PFSK-1 (cell line): ENCODE measurements around the gene NALCN.

Experiments
- TAF1 ChIP-seq: IDR thresholded peaks from 2 replicates; pipeline ENCODE4 v1.6.1; 2012; ENCODE audit warnings: low read length, control low read depth, borderline replicate concordance; ENCODE audit not compliant: insufficient read depth
- TF ChIP-seq, protein P1 (sequence below), 2 experiments: IDR thresholded peaks; 2 replicates each; pipeline versions ENCODE4 v1.6.1 to v1.8.0; 2011 to 2012; ENCODE audit warnings: low read depth in 2 of 2, low read length in 2 of 2, control low read depth in 1 of 2, inconsistent platforms in 1 of 2, mild to moderate bottlenecking in 1 of 2, moderate library complexity in 1 of 2; ENCODE audit not compliant: insufficient read depth in 1 of 2

DNA sequence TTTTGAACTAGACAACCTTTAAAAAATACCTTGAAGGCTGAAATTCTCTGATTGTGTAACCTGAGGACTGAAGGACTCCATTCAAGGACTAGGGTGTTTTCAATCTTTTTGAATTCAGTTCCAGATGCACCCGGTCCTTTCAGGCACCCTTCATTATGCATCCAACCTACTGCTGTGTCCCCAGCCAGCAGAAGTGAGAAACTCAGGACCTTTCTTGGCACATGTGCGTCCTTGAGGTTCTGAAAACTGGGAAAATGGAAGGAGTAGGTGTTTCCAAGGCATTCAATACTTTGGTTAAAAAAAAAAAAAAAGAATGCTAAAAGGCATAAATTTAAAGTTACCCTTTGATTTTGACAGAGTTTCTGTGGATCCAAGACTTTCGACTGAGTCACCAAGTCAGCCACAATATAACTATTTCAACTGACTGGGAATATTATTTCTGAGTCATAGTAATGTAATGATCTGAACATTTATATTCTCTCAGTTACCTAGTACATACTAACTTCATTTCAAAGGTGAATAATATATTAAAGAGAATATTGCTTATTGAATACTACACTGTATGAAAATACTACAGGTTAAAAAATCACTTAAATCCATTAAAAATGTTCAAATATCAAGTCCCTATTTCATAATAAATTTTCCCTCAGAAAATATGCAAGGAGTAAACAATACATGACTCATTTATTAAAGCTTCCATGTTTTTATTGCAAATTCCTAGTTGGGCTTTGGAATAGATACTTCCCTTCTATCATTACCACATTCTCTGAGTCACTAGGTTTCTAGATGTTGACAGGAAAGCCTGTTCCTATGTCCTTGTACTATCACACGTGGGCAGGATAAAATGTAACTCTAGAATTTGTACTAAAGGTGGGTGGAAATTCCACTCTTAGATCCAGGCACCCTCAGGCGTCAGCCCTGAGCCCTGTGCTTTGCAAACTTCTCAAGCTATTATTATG lies 33.8 kb upstream of the NALCN start:
- TF ChIP-seq, protein P1, sequence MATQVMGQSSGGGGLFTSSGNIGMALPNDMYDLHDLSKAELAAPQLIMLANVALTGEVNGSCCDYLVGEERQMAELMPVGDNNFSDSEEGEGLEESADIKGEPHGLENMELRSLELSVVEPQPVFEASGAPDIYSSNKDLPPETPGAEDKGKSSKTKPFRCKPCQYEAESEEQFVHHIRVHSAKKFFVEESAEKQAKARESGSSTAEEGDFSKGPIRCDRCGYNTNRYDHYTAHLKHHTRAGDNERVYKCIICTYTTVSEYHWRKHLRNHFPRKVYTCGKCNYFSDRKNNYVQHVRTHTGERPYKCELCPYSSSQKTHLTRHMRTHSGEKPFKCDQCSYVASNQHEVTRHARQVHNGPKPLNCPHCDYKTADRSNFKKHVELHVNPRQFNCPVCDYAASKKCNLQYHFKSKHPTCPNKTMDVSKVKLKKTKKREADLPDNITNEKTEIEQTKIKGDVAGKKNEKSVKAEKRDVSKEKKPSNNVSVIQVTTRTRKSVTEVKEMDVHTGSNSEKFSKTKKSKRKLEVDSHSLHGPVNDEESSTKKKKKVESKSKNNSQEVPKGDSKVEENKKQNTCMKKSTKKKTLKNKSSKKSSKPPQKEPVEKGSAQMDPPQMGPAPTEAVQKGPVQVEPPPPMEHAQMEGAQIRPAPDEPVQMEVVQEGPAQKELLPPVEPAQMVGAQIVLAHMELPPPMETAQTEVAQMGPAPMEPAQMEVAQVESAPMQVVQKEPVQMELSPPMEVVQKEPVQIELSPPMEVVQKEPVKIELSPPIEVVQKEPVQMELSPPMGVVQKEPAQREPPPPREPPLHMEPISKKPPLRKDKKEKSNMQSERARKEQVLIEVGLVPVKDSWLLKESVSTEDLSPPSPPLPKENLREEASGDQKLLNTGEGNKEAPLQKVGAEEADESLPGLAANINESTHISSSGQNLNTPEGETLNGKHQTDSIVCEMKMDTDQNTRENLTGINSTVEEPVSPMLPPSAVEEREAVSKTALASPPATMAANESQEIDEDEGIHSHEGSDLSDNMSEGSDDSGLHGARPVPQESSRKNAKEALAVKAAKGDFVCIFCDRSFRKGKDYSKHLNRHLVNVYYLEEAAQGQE (IDR thresholded peaks at IDR 0.05; ENCODE audit: insufficient read depth in 1 of 2, low read depth in 2 of 2, low read length in 2 of 2) = no peak
- TF ChIP-seq TAF1 = no peak
